NCI-H446 treated with DMSO at 0.1 percent for 48 hours (cell line): ENCODE measurements around the gene EVI5L.
"Not testable (repeated sequence)": the region's sequence is repeated elsewhere in the genome, so short reads cannot be mapped to it uniquely, and the experiment has no call there.

Source experiments
- DNase-seq: peaks from one replicate; lab custom pipeline; 2025; lab: John Stamatoyannopoulos, UW

The EVI5L gene

GRCh38 chr19:7872306-7873204 lies 42.5 kb downstream of the EVI5L start:
- DNase-seq, result no peak

GRCh38 chr19:7873304-7874075 lies 43.5 kb downstream of the EVI5L start:
- DNase-seq, result no peak

DNA sequence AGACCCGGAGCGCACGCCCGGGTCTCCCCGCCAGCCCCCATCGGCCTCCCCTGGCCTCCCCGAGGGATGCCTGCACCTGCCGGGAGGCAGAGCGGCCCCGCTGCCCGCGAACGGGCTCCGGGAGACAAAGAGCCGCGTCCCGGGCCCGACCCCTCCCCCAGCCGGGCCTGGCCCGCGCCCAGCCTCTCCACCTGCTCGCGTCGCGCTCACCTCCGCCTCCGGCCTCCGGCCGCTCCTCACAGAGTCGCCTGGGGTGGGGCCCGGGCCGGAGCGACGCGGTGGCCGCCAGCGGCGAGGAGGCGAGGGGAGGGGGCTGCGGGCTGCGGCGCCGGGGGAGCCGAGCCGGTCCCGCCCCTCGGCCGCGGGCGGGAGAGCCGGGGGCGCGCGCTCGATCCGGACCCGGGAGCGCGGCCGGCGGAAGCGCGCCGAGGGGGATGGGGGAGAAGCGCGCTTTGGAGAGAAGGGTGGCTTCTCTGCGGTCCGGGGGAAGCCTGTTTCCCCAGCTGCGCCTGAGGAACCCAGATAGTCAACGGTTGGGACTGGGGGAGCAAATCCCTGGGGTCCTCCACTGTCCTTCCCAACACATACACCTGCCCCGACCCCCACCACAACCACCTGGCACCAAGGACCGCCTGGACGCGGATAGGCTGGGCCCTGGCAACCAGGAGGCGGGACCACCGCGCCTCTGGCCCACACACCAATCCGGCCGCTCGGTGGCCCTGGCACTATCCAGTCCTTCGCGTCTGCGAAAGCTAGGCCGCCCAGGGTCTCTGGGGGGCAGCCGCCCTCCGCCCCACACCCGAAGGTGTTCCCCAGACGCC lies 44.3 kb downstream of the EVI5L start, which contains the start of gene PRR36:
Gene PRR36 (minus strand): TSS at position 315 of the 821 bp plus-strand sequence. CDS start 701 bp downstream, outside the sequence.
- peak; percentile 57 for DNase-seq

- no peak for DNase-seq
These were observed 44.9 kb downstream of the EVI5L start for GRCh38 chr19:7874897-7875273.

- no peak for DNase-seq
These were observed 47.3 kb downstream of the EVI5L start for GRCh38 chr19:7877249-7877836.

- no peak for DNase-seq
These were observed 49.2 kb downstream of the EVI5L start for GRCh38 chr19:7879111-7879807.

GRCh38 chr19:7879836-7880235 lies 49.8 kb downstream of the EVI5L start:
- no peak for DNase-seq

DNA sequence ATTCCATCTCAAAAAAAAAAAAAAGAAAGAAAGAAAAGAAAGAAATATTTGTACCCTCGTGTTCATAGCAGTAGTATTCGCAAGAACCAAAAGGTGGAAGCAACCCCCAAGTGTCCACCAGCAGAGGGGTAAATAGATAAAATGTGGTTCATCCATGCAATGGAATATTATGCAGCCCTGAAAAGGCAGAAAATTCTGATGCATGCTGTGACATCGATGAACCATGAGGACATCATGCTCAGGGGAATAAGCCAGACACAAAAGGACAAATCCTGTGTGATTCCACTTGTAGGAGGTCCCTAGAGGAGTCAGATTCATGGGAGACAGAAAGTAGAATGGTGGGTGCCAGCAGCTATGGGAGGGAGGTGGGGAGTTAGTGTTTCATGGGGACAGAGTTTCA lies 51.9 kb downstream of the EVI5L start:
- no peak for DNase-seq

DNA sequence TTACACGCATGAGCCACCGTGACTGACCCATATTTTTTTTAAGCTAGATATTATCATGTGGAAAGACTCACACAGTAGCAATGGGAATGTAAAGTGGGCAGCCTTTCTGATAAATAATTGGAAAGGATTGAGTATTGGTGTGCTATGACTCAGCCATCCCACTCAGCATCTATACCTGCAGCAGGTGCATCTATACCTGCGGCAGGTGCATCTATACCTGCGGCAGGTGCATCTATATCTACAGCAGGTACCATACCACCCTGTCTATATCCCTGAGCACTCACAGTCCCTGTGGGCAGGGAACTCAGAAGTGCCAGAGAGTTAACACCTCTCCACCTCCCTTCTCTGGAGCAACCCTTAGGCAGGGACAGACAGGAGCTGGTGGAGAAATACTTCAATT lies 53.1 kb downstream of the EVI5L start:
- DNase-seq, result no peak

- DNase-seq, result no peak
These were observed 54.0 kb downstream of the EVI5L start for GRCh38 chr19:7883796-7884570.

- no peak for DNase-seq
These were observed 55.8 kb downstream of the EVI5L start for GRCh38 chr19:7885818-7886217.

DNA sequence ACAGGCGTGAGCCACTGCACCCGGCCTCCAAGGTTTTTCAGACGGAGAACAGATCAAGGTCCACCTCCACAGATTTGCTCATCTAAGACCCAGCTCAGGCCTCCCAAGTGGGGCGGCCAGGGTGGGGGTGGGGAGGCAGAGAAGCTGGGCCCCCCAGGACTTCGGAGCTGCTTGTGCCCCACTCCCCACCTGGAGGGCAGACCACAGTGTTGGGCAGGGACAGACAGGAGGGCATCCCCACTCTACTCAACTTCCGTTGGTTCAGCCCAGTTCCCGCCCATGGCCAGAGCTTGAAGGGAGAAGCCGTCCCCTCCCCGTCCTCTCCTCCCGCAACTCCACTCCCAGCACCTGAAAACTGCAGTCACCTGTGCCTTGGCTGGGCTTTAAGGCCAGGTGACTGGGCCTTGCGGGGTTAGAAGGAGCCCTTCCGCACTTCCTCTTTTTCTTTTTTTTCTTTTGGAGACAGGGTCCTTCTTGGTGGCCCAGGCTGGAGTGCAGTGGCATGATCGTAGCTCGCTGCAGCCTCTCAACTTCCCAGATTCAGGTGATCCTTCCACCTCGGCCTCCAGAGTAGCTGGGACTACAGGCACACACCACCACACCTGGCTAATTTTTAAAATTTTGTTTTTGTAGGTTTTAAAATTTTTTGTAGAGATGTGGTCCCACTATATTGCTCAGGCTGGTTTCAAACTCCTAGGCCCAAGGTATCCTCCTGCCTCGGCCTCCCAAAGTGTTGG lies 57.6 kb downstream of the EVI5L start:
- DNase-seq, result no peak

DNA sequence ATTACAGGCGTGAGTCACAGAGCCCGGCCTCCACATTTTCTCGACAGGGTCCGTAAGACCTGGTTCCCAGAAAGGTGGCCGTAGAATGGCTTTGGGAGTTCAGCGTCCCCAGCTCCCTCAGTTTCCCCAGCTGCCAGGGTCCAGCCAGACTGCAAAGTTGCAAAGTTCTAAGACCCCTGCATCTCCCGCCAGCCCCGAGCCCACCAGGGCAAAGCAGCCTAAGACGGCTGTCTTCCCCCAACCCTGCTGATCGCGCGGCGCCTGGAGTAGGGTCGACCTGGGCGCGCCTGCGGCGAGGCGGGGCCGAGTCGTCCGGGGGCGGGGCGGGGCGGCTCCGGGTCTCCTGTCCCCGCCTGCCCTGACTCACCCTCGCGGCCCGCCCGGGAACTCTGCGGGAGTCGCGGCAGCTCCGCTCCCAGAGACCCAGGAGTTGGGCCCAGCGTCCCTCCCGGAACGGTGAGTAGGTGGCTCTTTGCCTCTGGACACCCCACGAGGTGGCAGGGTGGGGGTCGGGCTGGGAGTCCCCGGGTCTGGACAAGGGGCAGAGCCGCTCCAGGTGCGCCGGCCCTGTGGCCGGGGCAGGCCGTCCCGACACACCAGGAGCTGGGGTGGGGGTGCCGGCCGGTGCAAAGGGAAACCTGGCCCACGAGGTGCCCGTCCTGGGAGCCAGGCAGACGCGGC lies 58.3 kb downstream of the EVI5L start, which contains the start of gene LRRC8E:
Gene LRRC8E (plus strand): TSS at position 366 of the 681 bp plus-strand sequence. CDS start 7,094 bp downstream, outside the sequence.
- no peak for DNase-seq

DNA sequence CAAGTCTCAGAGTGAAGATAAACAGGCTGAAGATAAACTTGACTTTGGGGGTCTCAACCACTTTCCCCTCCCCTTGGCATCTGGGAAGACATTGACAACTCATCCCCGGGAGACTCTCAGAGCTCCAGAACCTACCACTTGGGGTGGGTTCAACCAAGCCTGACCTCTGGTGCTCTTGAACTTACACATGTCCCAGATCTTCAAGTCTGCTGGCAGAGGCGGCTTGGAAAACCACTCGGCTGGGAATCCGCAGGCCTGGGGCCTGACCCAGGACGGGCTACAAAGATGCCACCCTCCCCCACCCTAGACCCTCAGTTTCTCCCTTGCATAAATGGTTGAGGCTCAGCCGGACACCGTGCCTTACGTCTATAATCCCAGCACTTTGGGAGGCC lies 58.8 kb downstream of the EVI5L start:
- no peak for DNase-seq

DNA sequence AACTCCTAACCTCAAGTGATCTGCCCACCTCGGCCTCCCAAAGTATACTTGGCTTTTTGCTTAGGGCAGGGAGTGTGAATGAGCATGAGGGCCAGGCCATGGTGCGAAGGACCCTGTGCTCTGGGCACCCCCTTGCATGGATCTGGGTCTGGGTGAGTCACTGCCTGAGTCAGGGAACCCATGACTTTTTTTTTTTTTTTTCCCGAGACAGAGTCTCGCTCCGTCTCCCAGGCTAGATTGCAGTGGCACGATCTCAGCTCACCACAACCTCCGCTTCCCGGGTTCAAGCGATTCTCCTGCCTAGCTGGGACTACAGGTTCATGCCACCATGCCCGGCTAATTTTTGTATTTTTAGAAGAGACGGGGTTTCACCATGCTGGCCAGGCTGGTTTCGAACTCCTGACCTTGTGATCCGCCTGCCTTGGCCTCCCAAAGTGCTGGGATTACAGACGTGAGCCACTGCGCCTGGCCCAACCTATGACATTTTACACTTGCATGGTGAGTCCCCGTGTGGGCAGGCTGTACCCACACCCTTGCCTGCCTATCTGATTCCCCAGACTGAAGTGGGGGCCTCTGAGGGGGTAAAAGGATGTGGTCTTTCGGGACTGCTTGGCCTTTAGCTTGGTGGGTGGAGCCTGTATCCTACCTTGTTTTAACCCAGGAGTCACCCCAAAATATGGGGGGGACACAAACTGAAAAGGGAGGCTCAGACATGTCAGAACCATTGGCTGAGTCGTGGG lies 63.5 kb downstream of the EVI5L start:
- not testable (repeated sequence) for DNase-seq

- DNase-seq, result no peak
These were observed 64.7 kb downstream of the EVI5L start for GRCh38 chr19:7894612-7895309.

- no peak for DNase-seq
These were observed 65.5 kb downstream of the EVI5L start for GRCh38 chr19:7895565-7895964.

DNA sequence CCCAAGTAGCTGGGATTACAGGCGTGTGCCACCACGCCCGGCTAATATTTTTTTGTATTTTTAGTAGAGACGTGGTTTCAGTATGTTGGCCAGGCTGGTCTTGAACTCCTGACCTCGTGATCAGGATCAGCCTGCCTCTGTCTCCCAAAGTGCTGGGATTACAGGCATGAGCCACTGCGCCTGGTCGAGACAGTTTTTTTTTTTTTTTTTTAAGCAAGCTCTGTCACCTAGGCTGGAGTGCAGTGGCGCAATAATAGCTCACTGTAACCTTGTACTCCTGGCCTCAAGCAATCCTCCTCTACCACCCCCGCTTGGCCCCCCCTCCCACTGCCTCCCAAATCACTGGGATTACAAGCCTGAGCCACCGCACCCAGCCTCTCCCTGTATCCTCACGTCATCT lies 67.3 kb downstream of the EVI5L start:
- no peak for DNase-seq
